ENCODE results near the gene ARID5B.
"Not testable (repeated sequence)": the region's sequence is repeated elsewhere in the genome, so short reads cannot be mapped to it uniquely, and the experiment has no call there.

Gene ARID5B

DNA sequence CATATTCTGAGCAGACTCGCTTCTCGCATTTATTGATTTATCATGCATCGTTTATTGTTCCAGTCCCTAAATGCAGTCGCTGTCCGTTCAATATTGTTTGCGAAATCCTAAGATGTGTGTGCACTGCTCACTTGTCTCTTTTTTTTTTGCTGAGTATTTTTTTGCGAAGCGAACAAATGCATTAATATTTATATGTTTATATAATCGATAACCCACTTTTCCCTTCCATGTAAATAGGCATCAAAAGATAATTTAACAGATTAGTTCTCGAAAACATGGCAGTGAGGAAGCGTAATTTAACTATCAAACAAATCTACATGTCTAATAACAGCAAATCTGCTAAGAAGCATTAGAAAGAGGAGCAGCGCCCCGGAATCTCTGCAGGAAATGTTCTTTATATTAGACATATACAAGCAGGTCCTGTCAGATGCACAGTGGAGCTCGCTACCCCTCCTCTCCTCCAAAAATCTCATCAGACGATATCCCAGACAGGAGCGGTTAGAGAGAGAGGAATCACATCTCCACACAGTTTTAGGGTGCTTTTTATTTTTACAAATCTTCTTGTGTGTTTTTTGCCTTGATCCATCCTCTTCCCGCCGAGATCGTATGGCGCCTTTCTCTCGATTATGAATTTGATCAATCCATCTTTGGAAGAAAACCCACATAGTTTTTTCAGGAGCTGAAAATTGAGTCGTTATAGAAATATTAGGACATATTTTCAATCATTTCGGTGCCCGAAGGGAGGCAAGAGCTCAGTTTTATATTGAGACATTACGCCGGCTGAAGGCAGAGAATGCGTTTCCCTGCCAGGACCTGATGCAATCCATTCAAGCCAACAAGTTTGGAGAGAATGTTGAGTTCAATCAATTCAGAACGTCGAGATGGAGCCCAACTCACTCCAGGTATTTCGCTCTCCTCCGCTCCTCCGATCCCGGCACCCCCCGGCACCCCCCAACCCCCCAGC lies at the start of gene ARID5B:
Gene ARID5B, plus strand, starts transcription at position 871 of the 964 bp plus-strand sequence. Its CDS starts 11 bp downstream, at position 882.
- Histone ChIP-seq H3K4me1 (ENCODE audit: control insufficient read depth, low read depth, low read length) (peaks cover 39% of the 10 kb centered on the region), H3K27me3 (ENCODE audit: control insufficient read depth, insufficient read depth, low read length) (peaks cover 54% of the 10 kb centered on the region), H3K27ac (ENCODE audit: low read length) (peak within 1 kb of the TSS; percentile 94)

DNA sequence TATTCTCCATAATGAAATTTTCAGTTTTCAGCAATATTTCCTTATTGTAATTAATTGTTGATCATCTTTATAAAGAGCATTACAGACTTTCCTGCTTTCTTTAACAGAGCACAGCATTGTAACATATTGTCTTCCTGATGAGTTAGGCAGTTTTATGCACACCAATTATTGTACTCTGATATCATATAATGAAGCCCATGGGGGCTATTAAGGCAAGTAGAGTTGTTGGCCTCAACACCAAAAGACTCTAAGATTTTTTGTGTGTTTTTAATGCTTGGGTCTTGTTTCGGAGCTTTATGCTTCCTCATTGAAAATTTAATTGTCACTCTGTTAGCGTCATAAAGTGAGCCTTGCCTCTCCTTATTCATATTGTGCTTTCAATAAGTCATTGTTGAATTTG lies 49.2 kb upstream of the ARID5B start:
- no peaks in the 10 kb centered on the region for H3K9me3 ChIP-seq (ENCODE audit: control insufficient read depth, low read depth, low read length)
- H3K27me3 ChIP-seq (ENCODE audit: control insufficient read depth, insufficient read depth, low read length), result peaks cover 7% of the 10 kb centered on the region
- no peaks in the 10 kb centered on the region for H3K4me1 ChIP-seq (ENCODE audit: control insufficient read depth, low read depth, low read length)
- H3K9ac ChIP-seq (ENCODE audit: low read length), result no peak overlapping the region
- no peak overlapping the region for H3K4me3 ChIP-seq (ENCODE audit: low read length)
- H3K27ac ChIP-seq (ENCODE audit: low read length), result no peak overlapping the region
- H3K36me3 ChIP-seq (ENCODE audit: control insufficient read depth, low read depth, low read length), result no peaks in the 10 kb centered on the region

More for the DNA sequence above, at the start of gene ARID5B:
- H3K4me3 ChIP-seq (ENCODE audit: low read length), result peak within 1 kb of the TSS; percentile 96
- no peaks in the 10 kb centered on the region for H3K36me3 ChIP-seq (ENCODE audit: control insufficient read depth, low read depth, low read length)
- H3K9me3 ChIP-seq (ENCODE audit: control insufficient read depth, low read depth, low read length), result no peaks in the 10 kb centered on the region
- peak within 1 kb of the TSS; percentile 96 for H3K9ac ChIP-seq (ENCODE audit: low read length)

DNA sequence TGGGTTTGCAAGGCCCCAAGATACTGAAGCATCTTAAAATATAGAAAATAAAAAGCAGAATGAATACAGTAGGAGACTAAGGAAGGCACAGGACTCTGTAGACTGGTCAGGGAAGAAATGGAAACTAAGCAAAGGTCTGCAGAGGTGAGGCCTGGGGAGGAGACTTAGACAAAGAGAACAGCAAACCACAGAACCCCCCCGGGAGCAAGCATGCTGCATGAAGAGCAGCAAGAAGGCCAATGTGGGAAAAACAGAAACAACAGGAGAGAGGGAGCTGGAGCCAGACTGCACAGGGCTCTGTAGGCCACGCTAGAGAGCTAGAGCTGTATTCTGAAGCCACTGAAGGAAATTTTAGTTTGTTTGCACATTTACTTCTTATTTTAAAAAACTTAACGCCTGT lies 45.7 kb upstream of the ARID5B start:
- no peaks in the 10 kb centered on the region for H3K9me3 ChIP-seq (ENCODE audit: control insufficient read depth, low read depth, low read length)
- no peaks in the 10 kb centered on the region for H3K36me3 ChIP-seq (ENCODE audit: control insufficient read depth, low read depth, low read length)
- no peak overlapping the region for H3K27ac ChIP-seq (ENCODE audit: low read length)
- H3K9ac ChIP-seq (ENCODE audit: low read length), result no peak overlapping the region
- no peaks in the 10 kb centered on the region for H3K4me1 ChIP-seq (ENCODE audit: control insufficient read depth, low read depth, low read length)
- H3K27me3 ChIP-seq (ENCODE audit: control insufficient read depth, insufficient read depth, low read length), result no peaks in the 10 kb centered on the region
- no peak overlapping the region for H3K4me3 ChIP-seq (ENCODE audit: low read length)

DNA sequence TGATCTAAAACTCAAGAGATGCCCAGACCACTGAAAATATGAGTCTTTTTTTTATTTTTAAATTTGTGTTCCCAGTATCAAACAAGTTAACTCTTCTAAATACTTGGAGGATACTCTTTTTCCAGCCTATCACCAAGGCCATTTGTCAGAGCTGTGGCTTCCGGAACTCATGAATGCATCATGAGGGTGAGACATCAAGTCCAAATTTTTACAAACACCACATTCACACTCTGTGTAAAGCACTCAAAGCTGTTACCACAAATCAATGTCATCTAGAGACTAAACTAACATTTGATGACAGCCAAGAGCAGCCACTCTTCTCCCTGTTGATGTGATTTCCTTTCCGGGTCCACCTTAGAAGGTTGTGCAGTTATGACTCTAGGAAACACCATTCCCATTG lies 43.8 kb upstream of the ARID5B start:
- no peak overlapping the region for H3K9ac ChIP-seq (ENCODE audit: low read length)
- no peak overlapping the region for H3K4me3 ChIP-seq (ENCODE audit: low read length)
- no peaks in the 10 kb centered on the region for H3K4me1 ChIP-seq (ENCODE audit: control insufficient read depth, low read depth, low read length)
- no peak overlapping the region for H3K27ac ChIP-seq (ENCODE audit: low read length)
- H3K27me3 ChIP-seq (ENCODE audit: control insufficient read depth, insufficient read depth, low read length), result no peaks in the 10 kb centered on the region
- no peaks in the 10 kb centered on the region for H3K9me3 ChIP-seq (ENCODE audit: control insufficient read depth, low read depth, low read length)
- H3K36me3 ChIP-seq (ENCODE audit: control insufficient read depth, low read depth, low read length), result no peaks in the 10 kb centered on the region

- Histone ChIP-seq H3K27ac (ENCODE audit: low read length) (no peak overlapping the region), H3K4me3 (ENCODE audit: low read length) (no peak overlapping the region), H3K9ac (ENCODE audit: low read length) (no peak overlapping the region), H3K27me3 (ENCODE audit: control insufficient read depth, insufficient read depth, low read length) (no peaks in the 10 kb centered on the region), H3K36me3 (ENCODE audit: control insufficient read depth, low read depth, low read length) (no peaks in the 10 kb centered on the region), H3K4me1 (ENCODE audit: control insufficient read depth, low read depth, low read length) (no peaks in the 10 kb centered on the region), H3K9me3 (ENCODE audit: control insufficient read depth, low read depth, low read length) (no peaks in the 10 kb centered on the region)
Observed at GRCh38 chr10:61859786-61860185, 41.7 kb upstream of the ARID5B start.

DNA sequence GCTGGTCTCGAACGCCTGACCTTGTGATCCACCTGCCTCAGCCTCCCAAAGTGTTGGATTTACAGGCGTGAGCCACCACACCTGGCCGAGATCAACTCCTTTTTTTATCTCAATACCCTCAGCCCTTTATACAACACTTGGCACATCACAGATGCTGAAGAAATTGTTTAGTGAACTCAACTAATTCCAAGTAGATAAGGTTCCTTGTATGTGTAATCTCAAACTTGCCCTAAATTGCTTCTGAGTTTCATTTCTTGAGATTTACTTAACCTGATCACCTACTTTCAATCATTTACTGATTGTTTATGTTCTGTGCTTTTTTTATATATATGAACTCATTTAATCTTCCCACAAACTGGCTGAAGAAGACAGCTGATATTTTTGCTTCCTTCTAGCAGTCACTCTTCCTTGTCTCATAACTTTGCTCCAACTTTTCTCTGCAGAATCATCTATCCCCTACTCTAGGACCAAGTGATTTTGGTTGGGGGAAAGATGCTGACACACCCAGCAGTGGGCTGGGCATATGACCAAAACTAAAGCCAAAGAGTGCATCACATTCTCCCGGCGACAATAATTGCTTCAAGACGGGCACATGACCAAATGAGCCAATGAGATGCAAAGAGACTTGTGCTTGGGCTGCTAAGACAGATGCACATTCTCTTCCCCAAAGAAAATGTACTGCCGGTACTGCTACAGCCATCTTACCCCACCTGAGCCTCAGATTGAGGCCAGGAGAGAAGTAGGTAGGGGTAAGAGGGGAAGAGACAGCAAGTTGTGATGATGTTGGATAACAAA lies 40.3 kb upstream of the ARID5B start:
- H3K36me3 ChIP-seq (ENCODE audit: control insufficient read depth, low read depth, low read length), result no peaks in the 10 kb centered on the region
- H3K27ac ChIP-seq (ENCODE audit: low read length), result no peak overlapping the region
- H3K4me1 ChIP-seq (ENCODE audit: control insufficient read depth, low read depth, low read length), result no peaks in the 10 kb centered on the region
- no peak overlapping the region for H3K9ac ChIP-seq (ENCODE audit: low read length)
- no peaks in the 10 kb centered on the region for H3K27me3 ChIP-seq (ENCODE audit: control insufficient read depth, insufficient read depth, low read length)
- no peaks in the 10 kb centered on the region for H3K9me3 ChIP-seq (ENCODE audit: control insufficient read depth, low read depth, low read length)
- H3K4me3 ChIP-seq (ENCODE audit: low read length), result no peak overlapping the region

DNA sequence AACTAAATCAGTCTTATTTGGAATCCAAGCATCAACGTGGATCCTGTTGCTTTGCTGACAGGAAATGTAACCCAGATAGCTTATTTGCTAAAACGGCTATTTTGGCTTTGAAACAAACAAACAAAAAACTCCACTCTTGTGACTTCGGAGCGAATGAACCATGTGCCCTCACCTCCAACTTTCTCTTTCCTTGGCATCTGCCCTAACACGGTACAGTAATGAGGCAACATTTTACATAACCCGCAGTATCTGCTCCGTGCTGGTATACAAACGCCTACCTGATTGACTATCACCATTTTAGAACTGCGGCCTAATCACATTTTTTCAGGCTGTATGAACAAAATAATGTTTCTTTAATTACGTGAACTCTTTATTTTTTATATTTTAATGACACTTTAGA lies 37.5 kb upstream of the ARID5B start:
- no peaks in the 10 kb centered on the region for H3K4me1 ChIP-seq (ENCODE audit: control insufficient read depth, low read depth, low read length)
- no peak overlapping the region for H3K4me3 ChIP-seq (ENCODE audit: low read length)
- H3K27me3 ChIP-seq (ENCODE audit: control insufficient read depth, insufficient read depth, low read length), result no peaks in the 10 kb centered on the region
- no peaks in the 10 kb centered on the region for H3K9me3 ChIP-seq (ENCODE audit: control insufficient read depth, low read depth, low read length)
- no peak overlapping the region for H3K9ac ChIP-seq (ENCODE audit: low read length)
- H3K36me3 ChIP-seq (ENCODE audit: control insufficient read depth, low read depth, low read length), result no peaks in the 10 kb centered on the region
- H3K27ac ChIP-seq (ENCODE audit: low read length), result no peak overlapping the region

DNA sequence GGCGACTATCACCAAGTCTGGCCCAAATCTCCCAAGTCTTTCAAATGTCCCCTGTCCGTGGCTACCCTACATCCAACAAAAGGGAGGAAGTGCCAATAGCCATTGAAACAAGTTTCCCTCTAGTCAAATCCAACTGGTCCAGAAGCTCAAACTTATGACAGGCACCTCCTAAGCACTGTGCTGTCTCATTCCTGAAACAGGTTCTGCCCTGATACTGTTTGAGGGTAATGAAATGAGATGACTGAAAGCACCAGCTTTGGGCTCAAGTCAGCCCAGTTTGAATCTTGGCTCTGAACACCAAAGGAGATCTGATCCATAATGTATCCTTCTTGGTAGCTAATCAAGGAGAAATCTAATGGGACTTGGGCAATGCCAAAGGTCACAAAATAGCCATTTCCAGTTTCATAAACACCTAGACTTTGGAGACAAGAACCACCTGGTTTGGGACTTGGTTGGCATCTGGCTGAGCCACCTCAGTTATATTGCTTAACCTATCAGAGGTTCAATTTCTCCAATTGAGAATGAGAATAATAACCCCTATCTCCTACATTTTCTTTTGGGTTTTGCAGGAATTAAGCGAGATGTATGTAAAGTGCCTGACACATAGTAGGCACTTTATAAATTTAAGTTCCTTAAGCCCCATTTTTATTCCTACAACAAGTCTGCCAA lies 34.7 kb upstream of the ARID5B start:
- H3K4me1 ChIP-seq (ENCODE audit: control insufficient read depth, low read depth, low read length), result no peaks in the 10 kb centered on the region
- H3K27me3 ChIP-seq (ENCODE audit: control insufficient read depth, insufficient read depth, low read length), result no peaks in the 10 kb centered on the region
- H3K36me3 ChIP-seq (ENCODE audit: control insufficient read depth, low read depth, low read length), result no peaks in the 10 kb centered on the region
- no peak overlapping the region for H3K4me3 ChIP-seq (ENCODE audit: low read length)
- H3K9me3 ChIP-seq (ENCODE audit: control insufficient read depth, low read depth, low read length), result no peaks in the 10 kb centered on the region
- no peak overlapping the region for H3K9ac ChIP-seq (ENCODE audit: low read length)
- no peak overlapping the region for H3K27ac ChIP-seq (ENCODE audit: low read length)

- H3K27me3 ChIP-seq (ENCODE audit: control insufficient read depth, insufficient read depth, low read length); H3K9ac ChIP-seq (ENCODE audit: low read length); H3K4me3 ChIP-seq (ENCODE audit: low read length); H3K36me3 ChIP-seq (ENCODE audit: control insufficient read depth, low read depth, low read length); H3K27ac ChIP-seq (ENCODE audit: low read length); H3K9me3 ChIP-seq (ENCODE audit: control insufficient read depth, low read depth, low read length); H3K4me1 ChIP-seq (ENCODE audit: control insufficient read depth, low read depth, low read length): not testable (repeated sequence)
Observed at GRCh38 chr10:61867374-61867773, 34.1 kb upstream of the ARID5B start.

DNA sequence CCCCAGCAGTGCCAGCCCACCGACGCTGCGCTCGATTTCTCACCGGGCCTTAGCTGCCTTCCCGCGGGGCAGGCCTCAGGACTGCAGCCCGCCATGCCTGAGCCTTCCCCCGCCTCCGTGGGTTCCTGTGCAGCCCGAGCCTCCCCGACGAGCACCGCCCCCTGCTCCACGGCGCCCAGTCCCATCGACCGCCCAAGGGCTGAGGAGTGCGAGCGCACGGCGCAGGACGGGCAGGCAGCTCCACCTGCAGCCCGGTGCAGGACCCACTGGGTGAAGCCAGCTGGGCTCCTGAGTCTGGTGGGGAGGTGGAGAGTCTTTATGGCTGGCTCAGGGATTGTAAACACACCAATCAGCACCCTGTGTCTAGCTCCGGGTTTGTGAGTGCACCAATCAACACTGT lies 33.7 kb upstream of the ARID5B start:
- not testable (repeated sequence) for H3K4me1 ChIP-seq (ENCODE audit: control insufficient read depth, low read depth, low read length); H3K9me3 ChIP-seq (ENCODE audit: control insufficient read depth, low read depth, low read length); H3K9ac ChIP-seq (ENCODE audit: low read length); H3K27ac ChIP-seq (ENCODE audit: low read length); H3K36me3 ChIP-seq (ENCODE audit: control insufficient read depth, low read depth, low read length); H3K4me3 ChIP-seq (ENCODE audit: low read length); H3K27me3 ChIP-seq (ENCODE audit: control insufficient read depth, insufficient read depth, low read length)

DNA sequence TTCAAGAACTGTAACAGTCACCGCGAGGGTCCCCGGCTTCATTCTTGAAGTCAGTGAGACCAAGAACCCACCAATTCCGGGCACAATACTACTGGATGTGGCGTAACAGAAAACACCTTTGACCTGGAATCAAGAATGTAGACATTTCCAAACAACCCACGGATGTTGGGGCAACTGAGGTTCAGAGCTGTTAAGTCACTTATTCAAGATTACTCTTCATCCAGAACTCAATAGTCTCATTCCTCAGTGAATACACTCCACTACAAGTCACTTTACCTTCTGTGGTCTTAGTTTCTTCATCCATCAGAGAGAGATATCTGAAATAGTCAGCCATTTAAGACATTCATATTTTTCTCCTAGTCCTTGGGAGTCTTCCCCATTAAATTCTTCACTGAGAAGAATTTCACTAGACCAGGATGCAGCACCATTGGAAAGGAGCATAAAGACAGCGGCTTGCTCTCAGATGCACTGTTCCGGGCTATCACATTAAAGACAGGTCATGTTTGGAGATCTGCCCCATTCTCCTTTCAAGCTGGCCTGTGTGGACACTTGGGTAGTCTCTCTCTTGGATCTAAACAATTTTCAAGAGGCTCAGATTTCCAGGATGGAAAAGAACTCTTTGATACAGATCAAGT lies 32.3 kb upstream of the ARID5B start:
- Histone ChIP-seq H3K9ac (ENCODE audit: low read length) (no peak overlapping the region), H3K27me3 (ENCODE audit: control insufficient read depth, insufficient read depth, low read length) (no peaks in the 10 kb centered on the region), H3K4me3 (ENCODE audit: low read length) (no peak overlapping the region), H3K36me3 (ENCODE audit: control insufficient read depth, low read depth, low read length) (no peaks in the 10 kb centered on the region), H3K27ac (ENCODE audit: low read length) (no peak overlapping the region), H3K4me1 (ENCODE audit: control insufficient read depth, low read depth, low read length) (no peaks in the 10 kb centered on the region), H3K9me3 (ENCODE audit: control insufficient read depth, low read depth, low read length) (no peaks in the 10 kb centered on the region)

Measured in iPS-18a (cell line).